ENCODE results near the gene ACACA.

ACACA gene

DNA sequence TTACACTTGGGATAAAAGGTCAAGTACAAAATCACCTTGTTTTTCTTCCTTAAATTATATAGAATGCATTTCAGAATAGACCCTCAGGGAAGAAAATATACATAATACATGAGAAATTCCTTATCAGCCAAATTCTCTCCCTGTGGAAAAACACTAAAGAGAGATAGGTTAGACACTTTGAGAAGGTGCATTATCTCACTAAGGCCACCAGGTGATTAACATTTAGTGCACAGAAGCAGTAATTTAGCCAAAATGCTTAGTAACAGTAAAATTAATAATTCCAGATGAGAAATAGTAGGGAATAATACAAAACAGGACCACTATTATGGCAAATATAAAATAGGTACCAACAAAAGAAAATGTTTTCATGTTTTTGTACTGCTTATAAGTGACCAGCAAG is 216.1 kb downstream of the ACACA start:
- ChIA-PET POLR2A (no interaction called here), CTCF (no interaction called here)
- no peak for TF ChIP-seq ZNF384 (IDR thresholded peaks at IDR 0.05)
- TF ChIP-seq, protein P1, sequence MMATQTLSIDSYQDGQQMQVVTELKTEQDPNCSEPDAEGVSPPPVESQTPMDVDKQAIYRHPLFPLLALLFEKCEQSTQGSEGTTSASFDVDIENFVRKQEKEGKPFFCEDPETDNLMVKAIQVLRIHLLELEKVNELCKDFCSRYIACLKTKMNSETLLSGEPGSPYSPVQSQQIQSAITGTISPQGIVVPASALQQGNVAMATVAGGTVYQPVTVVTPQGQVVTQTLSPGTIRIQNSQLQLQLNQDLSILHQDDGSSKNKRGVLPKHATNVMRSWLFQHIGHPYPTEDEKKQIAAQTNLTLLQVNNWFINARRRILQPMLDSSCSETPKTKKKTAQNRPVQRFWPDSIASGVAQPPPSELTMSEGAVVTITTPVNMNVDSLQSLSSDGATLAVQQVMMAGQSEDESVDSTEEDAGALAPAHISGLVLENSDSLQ (IDR thresholded peaks at IDR 0.05) = no peak
- TF ChIP-seq FOXA1 (IDR thresholded peaks at IDR 0.05) = no peak
- TF ChIP-seq TARDBP (IDR thresholded peaks at IDR 0.05) = no peak
- TF ChIP-seq LEF1 (IDR thresholded peaks at IDR 0.05; ENCODE audit: borderline replicate concordance) = no peak
- TF ChIP-seq CTBP1 (IDR thresholded peaks at IDR 0.05; ENCODE audit: borderline replicate concordance) = no peak
- no peak for TF ChIP-seq HDGF (IDR thresholded peaks at IDR 0.05; ENCODE audit: borderline replicate concordance)
- no peak for TF ChIP-seq SP1 (IDR thresholded peaks at IDR 0.05)
- no peak for TF ChIP-seq FOXK2 (IDR thresholded peaks at IDR 0.05)
- TF ChIP-seq ELF4 (IDR thresholded peaks at IDR 0.05) = no peak
- TF ChIP-seq SUZ12 (IDR thresholded peaks at IDR 0.05) = no peak
- no peak for TF ChIP-seq ARNT (IDR thresholded peaks at IDR 0.05)
- TF ChIP-seq L3MBTL2 (conservative IDR thresholded peaks at IDR 0.05) = no peak
- TF ChIP-seq BHLHE40 (IDR thresholded peaks at IDR 0.05; ENCODE audit: borderline replicate concordance) = no peak
- no peak for DNase-seq (ENCODE audit: extremely low spot score)

- TF ChIP-seq LEF1 (IDR thresholded peaks at IDR 0.05; ENCODE audit: borderline replicate concordance) (no peak), SP1 (IDR thresholded peaks at IDR 0.05) (no peak), NFRKB (IDR thresholded peaks at IDR 0.05) (no peak), TARDBP (IDR thresholded peaks at IDR 0.05) (no peak), FOXM1 (IDR thresholded peaks at IDR 0.05; ENCODE audit: borderline replicate concordance) (no peak), FOXA1 (IDR thresholded peaks at IDR 0.05) (no peak), SUZ12 (IDR thresholded peaks at IDR 0.05) (no peak), FOXK2 (IDR thresholded peaks at IDR 0.05) (no peak), ZNF384 (IDR thresholded peaks at IDR 0.05) (no peak), ARNT (IDR thresholded peaks at IDR 0.05) (no peak), HDGF (IDR thresholded peaks at IDR 0.05; ENCODE audit: borderline replicate concordance) (no peak), CTBP1 (IDR thresholded peaks at IDR 0.05; ENCODE audit: borderline replicate concordance) (no peak), BHLHE40 (IDR thresholded peaks at IDR 0.05; ENCODE audit: borderline replicate concordance) (no peak), ELF4 (IDR thresholded peaks at IDR 0.05) (no peak), L3MBTL2 (conservative IDR thresholded peaks at IDR 0.05) (no peak)
- TF ChIP-seq, protein P1 (IDR thresholded peaks at IDR 0.05) = no peak
- ChIA-PET CTCF (no interaction called here), POLR2A (no interaction called here)
- DNase-seq (ENCODE audit: extremely low spot score) = no peak
Observed at GRCh38 chr17:37188157-37188556, 218.5 kb downstream of the ACACA start.

GRCh38 chr17:37187262-37187661 is 219.4 kb downstream of the ACACA start:
- CTCF ChIA-PET = no interaction called here
- no peak for DNase-seq (ENCODE audit: extremely low spot score)
- POLR2A ChIA-PET = no interaction called here
- no peak for TF ChIP-seq NFRKB (IDR thresholded peaks at IDR 0.05)

DNA sequence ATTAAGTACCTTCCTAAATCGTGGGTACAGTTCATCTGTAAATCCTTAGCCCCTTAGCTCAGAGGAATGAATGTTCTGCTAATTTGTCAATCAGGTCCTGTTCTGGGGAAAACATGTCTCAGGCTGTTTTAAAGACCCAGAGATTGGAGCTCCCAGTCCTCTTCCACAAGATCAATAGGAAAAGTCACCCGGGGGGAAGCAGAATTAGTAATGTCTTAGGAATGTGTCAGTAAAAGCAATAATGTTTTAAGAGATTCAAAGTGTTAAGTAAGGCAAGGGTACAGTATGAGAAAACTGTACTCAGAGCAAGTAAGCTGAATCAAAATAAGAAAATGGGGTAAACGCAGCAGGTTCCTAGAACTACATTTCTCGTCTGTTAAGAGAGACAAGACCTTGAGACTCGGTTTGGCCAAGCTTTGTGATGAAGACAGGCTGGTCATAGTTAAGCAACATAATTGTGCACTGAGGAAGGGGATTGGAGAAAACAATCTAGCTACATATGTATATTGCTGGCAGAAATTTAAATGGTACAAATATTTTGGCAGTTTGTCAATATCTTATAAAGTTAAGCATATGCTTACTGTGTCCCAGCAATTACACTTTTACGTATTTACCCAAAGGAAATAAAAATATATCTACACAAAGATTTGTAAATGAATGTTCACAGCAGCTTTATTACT is 223.7 kb downstream of the ACACA start:
- ChIA-PET CTCF (interaction anchor here (1.6 kb wide), 1 partner anchor 57 kb away, joined by 4 read pairs; no protein-coding TSS in a partner anchor), POLR2A (no interaction called here)
- no peak for TF ChIP-seq SUZ12 (IDR thresholded peaks at IDR 0.05)
- TF ChIP-seq SP1 (IDR thresholded peaks at IDR 0.05) = no peak
- TF ChIP-seq LEF1 (IDR thresholded peaks at IDR 0.05; ENCODE audit: borderline replicate concordance) = no peak
- no peak for TF ChIP-seq FOXA1 (IDR thresholded peaks at IDR 0.05)
- TF ChIP-seq ARNT (IDR thresholded peaks at IDR 0.05) = no peak
- TF ChIP-seq TARDBP (IDR thresholded peaks at IDR 0.05) = no peak
- TF ChIP-seq NFRKB (IDR thresholded peaks at IDR 0.05) = no peak
- no peak for TF ChIP-seq HDGF (IDR thresholded peaks at IDR 0.05; ENCODE audit: borderline replicate concordance)
- TF ChIP-seq FOXK2 (IDR thresholded peaks at IDR 0.05) = no peak
- no peak for TF ChIP-seq L3MBTL2 (conservative IDR thresholded peaks at IDR 0.05)
- TF ChIP-seq FOXM1 (IDR thresholded peaks at IDR 0.05; ENCODE audit: borderline replicate concordance) = no peak
- TF ChIP-seq CTBP1 (IDR thresholded peaks at IDR 0.05; ENCODE audit: borderline replicate concordance) = no peak
- no peak for TF ChIP-seq BHLHE40 (IDR thresholded peaks at IDR 0.05; ENCODE audit: borderline replicate concordance)
- TF ChIP-seq ELF4 (IDR thresholded peaks at IDR 0.05) = no peak
- TF ChIP-seq, protein P1 (IDR thresholded peaks at IDR 0.05) = no peak
- no peak for TF ChIP-seq ZNF384 (IDR thresholded peaks at IDR 0.05)
- no peak for DNase-seq (ENCODE audit: extremely low spot score)

- POLR2A ChIA-PET = no interaction called here
- no peak for TF ChIP-seq CTBP1 (IDR thresholded peaks at IDR 0.05; ENCODE audit: borderline replicate concordance)
- CTCF ChIA-PET = no interaction called here
- DNase-seq (ENCODE audit: extremely low spot score) = no peak
Observed at GRCh38 chr17:37180376-37180775, 226.3 kb downstream of the ACACA start.

- CTCF ChIA-PET = no interaction called here
Observed at GRCh38 chr17:37179893-37180292, 226.7 kb downstream of the ACACA start.

More at GRCh38 chr17:37179893-37180292, 226.7 kb downstream of the ACACA start:
- no peak for DNase-seq (ENCODE audit: extremely low spot score)
- TF ChIP-seq ARNT (IDR thresholded peaks at IDR 0.05) (no peak), ELF4 (IDR thresholded peaks at IDR 0.05) (no peak), ZNF384 (IDR thresholded peaks at IDR 0.05) (no peak), SP1 (IDR thresholded peaks at IDR 0.05) (no peak), L3MBTL2 (conservative IDR thresholded peaks at IDR 0.05) (no peak), SUZ12 (IDR thresholded peaks at IDR 0.05) (no peak), TARDBP (IDR thresholded peaks at IDR 0.05) (no peak), FOXM1 (IDR thresholded peaks at IDR 0.05; ENCODE audit: borderline replicate concordance) (no peak), FOXA1 (IDR thresholded peaks at IDR 0.05) (no peak), FOXK2 (IDR thresholded peaks at IDR 0.05) (no peak), HDGF (IDR thresholded peaks at IDR 0.05; ENCODE audit: borderline replicate concordance) (no peak), CTBP1 (IDR thresholded peaks at IDR 0.05; ENCODE audit: borderline replicate concordance) (no peak), BHLHE40 (IDR thresholded peaks at IDR 0.05; ENCODE audit: borderline replicate concordance) (no peak), NFRKB (IDR thresholded peaks at IDR 0.05) (no peak), LEF1 (IDR thresholded peaks at IDR 0.05; ENCODE audit: borderline replicate concordance) (no peak)
- TF ChIP-seq, protein P1 (IDR thresholded peaks at IDR 0.05) = no peak
- POLR2A ChIA-PET = no interaction called here

All from HEK293T (cell line).